C1 segment of cervical spinal cord (tissue), 14 donors: Measurements from ENCODE around the gene EXOSC7.

Source experiments
- DNase-seq, 14 donors: peaks; one replicate each; lab custom pipeline; 2025; lab: John Stamatoyannopoulos, UW

EXOSC7 gene

GRCh38 chr3:45054196-45054857 lies 78.3 kb downstream of the EXOSC7 start:
- no peak for DNase-seq

- DNase-seq = no peak
These were observed 79.0 kb downstream of the EXOSC7 start for GRCh38 chr3:45055032-45055410.

GRCh38 chr3:45055411-45056143 lies 79.5 kb downstream of the EXOSC7 start:
- DNase-seq = no peak

- no peak for DNase-seq
These were observed 80.7 kb downstream of the EXOSC7 start for GRCh38 chr3:45056608-45057301.

- DNase-seq = no peak
These were observed 81.5 kb downstream of the EXOSC7 start for GRCh38 chr3:45057557-45057956.

GRCh38 chr3:45059132-45059531 lies 83.1 kb downstream of the EXOSC7 start:
- no peak for DNase-seq

- no peak for DNase-seq
These were observed 84.3 kb downstream of the EXOSC7 start for GRCh38 chr3:45060165-45060892.
